HTERT RPE-1 (cell line): Measurements from ENCODE around the gene GPN1.
"Not testable (repeated sequence)": the region's sequence is repeated elsewhere in the genome, so short reads cannot be mapped to it uniquely, and the experiment has no call there.

Source experiments
- in situ Hi-C: fragments of 300-500 bp; cut with MboI; formaldehyde crosslinking; loops from 4 replicates; pipeline ENCODE4 v1.14.3; 2020; ENCODE audit warnings: low sequenced_read_pairs

GPN1 gene

DNA sequence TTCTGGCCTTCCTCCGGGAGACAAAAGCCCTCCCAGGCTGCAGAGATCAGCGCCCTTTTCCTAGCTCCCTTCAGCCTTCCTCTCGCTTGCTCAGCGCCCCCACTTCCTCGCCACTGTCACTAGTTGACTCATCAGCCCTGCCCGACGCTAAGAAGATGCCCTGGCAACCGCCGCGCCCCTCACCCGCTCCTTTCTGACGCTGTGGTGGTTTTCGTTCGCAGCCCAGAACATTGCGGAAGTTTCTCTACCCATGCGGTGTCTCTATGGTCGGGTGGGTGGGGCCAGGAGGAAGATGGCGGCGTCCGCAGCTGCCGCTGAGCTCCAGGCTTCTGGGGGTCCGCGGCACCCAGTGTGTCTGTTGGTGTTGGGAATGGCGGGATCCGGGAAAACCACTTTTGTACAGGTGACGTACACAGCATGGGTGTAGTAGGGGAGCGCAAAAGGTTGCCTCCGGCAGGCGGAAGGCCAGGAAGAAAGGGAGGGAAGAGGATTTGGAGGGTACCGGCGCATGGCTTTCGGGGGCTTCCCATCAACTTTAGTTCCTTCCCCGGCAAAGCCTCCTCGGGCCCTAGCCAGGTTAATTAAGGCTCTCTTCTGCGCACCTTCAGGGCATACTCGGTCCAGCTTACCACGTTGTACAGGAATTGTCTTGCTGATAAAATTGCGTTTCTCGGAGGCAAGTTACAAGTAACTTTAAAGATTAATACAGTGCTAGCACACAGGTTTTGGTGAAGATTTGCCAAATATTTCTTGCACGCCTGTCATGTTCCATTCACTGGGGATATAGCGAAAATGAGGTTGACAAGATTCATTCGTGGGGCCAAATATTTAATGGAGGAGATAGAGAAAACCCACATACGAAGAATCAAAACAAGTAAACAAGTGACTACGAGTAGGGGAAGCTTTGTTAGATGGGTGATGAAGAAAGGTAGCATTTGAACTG lies at the start of gene GPN1, which contains the start of gene CCDC121:
GPN1 (plus strand) TSS at position 284 of the 943 bp plus-strand sequence; CDS start at position 293, 9 bp downstream.
CCDC121 (minus strand) TSS at position 246 of the 943 bp plus-strand sequence. CDS start 1,213 bp downstream, outside the sequence.
- in situ Hi-C loops: no loop called here

DNA sequence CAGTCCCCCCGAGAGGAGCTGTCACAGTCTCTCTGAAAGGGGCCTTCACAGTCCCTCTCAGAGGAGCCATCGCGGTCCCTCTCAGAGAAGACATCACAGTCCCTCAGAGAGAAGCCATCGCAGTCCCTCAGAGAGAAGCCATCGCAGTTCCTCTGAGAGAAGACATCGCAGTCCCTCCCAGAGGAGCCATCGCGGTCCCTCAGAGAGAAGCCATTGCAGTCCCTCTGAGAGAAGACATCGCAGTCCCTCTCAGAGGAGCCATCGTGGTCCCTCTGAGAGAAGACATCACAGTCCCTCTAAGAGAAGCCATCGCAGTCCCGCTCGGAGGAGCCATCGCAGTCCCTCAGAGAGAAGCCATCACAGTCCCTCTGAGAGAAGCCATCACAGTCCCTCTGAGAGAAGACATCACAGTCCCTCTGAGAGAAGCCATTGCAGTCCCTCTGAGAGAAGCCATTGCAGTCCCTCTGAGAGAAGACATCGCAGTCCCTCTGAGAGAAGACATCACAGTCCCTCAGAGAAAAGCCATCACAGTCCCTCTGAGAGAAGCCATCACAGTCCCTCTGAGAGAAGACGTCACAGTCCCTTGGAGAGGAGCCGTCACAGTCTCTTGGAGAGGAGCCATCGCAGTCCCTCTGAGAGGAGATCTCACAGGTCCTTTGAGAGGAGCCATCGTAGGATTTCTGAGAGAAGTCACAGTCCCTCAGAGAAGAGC lies 47.3 kb upstream of the GPN1 start:
- in situ Hi-C loops: no loop called here

DNA sequence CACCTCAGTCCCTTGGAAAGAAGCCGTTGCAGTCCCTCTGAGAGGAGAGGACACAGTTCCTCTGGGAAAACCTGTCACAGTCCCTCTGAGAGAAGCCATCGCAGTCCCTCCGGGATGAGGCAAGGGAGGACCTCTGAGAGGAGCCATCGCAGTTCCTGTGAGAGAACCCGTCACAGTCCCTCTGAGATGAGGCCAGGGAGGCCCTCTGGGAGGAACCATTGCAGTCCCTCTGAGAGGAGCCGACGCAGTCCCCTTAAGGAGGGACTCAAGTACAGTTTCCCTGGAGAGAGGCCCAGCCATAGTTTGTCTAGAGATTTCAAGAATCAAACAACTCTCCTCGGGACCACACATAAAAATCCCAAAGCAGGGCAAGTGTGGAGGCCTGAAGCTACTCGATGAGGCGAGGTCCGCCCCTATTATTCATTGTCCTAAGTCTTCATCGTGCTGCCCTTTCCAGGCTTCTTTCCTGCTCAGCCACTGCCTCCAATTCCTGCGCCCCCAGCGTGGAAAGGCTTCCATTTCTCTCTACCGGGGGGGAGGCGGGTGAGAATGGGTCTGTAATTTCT lies 46.6 kb upstream of the GPN1 start:
- in situ Hi-C loops: no loop called here

DNA sequence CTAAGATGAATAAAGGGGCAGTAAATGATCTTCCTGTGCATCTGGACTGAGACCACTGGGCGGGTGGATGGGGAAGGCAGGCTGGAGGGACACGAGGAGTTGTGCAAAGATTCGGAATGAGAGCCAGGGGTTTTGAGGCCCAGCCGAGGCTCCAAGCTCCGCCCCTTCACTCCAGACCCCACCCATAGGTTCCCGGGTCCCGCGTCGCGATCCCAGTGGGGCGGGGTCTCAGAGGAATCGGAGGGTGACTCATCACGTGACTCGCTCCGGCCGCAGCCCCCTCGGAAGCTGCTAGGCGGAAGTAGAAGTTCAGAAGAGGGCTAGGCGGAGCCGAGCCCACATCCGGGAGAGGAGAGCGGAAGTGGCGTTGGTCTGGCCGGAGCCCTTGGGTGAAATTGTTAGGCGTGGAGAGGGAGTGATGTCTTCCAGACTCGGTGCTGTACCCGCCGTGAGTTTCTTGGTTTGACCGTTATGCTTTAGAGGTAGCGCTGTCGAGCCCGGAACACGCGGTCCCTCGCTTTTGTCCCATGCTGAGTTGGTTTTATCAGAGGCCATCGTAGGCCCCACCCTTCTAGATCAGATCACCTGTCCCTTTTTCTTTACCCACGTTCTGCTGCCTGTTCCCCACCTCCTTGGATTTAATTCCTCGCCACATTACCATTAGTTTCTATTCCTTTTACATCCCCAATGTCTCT lies 46.0 kb upstream of the GPN1 start, which contains the start of gene ZNF512:
ZNF512 (plus strand) TSS at position 348 of the 695 bp plus-strand sequence; CDS start at position 419, 71 bp downstream.
- in situ Hi-C loops: no loop called here

DNA sequence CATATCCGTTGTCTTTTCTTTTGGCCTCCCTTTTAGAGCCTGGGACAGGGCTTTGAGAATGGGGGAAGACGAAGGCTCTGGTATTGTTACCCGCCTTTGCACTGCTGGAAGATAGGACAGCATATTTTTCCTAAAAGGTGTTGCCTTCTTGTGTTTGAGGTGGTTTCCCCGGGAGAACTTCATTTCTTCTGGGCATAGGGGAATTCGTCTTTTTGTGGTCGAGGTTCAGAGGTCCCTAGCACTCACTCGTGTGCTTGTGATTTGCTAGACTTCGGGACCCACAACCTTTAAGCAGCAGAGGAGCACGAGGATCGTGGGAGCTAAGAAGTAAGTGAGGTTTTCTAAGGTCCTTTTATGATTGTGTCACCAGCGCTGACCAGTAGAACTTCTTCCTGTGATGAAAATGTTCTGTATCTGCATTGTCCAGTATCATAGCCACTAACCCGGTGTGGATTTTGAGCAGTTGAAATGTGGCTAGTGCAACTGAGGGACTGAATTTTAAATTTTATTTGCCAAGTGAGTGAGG lies 45.4 kb upstream of the GPN1 start:
- in situ Hi-C loops: no loop called here

DNA sequence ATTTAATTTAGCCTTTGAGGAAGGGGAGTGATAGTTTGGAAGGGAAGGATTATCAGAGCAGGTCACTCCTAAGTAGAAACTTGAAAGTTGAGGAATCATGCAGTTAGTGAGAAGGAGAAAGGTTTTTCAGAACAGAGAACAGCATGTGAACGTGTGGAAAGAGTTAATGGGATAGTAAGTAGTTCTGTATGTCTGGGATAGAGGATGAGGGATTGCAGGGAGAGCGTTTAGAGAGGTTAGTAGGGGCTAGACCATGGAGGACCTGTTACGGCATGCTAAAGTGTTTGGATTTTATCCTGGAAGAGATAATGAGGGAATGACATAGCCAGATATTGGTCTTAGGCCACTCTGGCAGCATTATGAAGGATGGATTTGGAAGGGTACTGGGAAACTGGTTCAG lies 44.3 kb upstream of the GPN1 start:
- in situ Hi-C loops: no loop called here

DNA sequence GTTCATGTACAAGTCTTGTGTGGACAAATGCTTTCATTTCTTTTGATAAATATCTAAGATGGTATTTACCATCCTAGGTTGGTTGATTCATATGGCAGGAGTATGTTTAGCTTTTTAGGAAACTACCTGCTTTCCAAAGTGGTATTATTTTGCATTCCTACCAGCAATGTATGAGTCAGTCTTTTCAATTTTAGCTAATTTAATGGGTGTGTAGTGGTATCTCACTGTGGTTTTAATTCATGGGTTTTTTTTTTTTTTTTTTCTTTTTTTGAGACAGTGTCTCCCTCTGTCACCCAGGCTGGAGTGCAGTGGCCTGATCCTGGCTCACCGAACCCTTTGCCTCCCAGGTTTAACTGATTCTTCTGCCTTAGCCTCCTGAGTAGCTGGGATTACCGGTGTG lies 41.8 kb upstream of the GPN1 start:
- in situ Hi-C loops: no loop called here

DNA sequence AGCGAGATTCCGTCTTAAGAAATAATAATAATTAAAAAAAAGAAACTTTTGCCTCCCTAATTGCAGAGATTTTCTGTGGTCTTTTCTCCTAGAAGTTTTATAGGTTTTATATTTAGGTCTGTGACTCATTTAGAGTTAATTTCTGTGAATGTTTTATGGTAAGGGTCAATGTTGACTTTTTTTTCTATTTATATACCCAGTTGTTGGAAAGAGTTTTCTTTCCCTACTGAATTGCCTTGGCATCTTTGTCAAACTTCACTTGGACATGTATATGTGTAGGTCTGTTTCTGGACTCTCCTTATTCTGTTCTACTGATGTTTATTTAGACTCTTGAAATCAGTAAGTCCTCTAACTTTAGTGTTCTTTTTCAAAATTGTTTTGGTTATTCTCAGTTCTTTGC lies 40.5 kb upstream of the GPN1 start:
- in situ Hi-C loops: no loop called here

DNA sequence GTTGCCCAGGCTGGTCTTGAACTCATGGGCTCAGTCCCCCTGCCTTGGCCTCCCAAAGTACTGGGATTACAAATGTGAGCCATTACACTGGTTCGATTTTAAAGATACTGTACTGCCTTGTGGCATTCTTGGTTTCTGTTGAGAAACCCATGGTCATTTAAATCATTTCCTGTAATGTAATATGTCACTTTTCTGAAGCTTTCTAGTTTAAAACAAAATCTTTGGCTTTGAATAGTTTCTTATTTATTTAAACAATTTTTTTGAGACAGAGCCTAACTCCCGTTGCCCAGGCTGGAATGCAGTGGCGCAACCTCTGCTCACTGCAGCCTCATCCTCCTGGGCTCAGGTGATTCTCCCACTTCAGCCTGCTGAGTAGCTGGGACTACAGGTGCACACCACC lies 37.1 kb upstream of the GPN1 start:
- in situ Hi-C loops: no loop called here

DNA sequence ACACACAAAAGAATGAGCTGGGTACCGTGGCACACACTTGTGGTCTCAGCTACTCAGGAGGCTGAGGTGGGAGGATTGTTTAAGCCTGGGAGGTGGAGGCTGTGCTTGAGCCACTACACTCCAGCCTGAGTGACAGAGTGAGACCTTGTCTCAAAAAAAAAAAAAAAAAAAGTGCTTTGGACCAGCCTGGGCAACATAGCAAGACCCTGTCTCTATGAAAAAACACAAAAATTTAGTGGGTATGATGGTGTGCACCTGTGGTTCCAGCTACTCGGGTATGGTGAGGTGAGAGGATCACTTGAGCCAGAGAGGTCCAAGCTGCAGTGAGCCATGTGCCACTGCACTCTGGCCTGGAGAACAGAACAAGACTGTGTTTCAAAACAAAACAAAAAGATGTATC lies 35.6 kb upstream of the GPN1 start:
- in situ Hi-C loops: no loop called here

DNA sequence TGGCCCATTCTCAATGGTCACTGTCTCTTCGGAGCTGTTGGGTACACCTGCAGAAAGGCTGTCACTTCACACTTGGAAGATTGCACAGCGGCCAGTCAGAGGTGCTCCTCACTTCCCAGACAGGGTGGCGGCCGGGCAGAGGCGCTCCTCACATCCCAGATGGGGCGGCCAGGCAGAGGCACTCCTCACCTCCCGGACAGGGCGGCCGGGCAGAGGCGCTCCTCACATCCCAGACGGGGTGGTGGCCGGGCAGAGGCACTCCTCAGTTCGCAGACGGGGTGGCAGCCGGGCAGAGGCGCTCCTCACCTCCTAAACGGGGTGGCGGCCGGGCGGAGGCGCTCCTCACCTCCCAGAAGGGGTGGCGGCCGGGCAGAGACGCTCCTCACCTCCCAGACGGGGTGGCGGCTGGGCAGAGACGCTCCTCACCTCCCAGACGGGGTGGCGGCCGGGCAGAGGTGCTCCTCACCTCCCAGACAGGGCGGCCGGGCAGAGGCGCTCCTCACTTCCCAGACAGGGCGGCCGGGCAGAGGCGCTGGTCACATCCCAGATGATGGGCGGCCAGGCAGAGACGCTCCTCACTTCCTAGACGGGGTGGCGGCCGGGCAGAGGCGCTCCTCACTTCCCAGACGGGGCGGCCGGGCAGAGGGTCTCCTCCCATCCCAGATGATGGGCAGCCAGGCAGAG lies 34.7 kb upstream of the GPN1 start:
- in situ Hi-C loops: not testable (repeated sequence)

DNA sequence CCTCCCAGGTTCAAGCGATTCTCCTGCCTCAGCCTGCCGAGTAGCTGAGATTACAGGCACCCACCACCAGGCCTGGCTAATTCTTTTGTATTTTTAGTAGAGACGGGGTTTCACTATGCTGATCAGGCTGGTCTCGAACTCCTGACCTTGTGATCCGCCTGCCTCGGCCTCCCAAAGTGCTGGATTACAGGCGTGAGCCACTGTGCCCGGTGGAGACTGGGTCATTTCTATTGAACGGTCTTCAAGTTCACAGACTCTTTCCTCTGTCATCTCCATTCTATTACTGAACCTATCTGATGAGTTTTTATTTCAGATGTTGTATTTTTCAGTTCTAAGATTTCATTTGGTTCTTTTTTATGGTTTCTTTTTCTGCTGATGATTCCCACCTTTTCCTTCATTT lies 33.4 kb upstream of the GPN1 start:
- in situ Hi-C loops: not testable (repeated sequence)

DNA sequence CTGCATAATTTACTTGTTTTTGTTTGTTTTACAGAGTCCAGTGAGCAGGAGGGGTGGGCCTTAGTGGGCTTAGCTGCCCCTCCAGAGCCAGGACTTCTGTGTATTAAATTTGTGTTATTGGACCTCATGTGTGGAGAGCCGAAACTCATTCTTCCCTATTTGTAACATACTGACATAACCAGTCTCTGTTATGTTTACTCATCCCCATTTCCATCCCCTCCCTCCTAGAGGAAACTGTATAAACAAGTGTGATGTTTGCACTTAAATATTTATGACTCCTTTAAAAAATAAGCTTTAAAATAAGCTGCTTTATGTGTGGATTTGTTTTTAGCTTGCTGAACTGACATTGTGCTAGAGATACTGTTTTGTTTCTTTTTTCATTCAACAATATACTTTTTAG lies 32.2 kb upstream of the GPN1 start:
- in situ Hi-C loops: no loop called here

DNA sequence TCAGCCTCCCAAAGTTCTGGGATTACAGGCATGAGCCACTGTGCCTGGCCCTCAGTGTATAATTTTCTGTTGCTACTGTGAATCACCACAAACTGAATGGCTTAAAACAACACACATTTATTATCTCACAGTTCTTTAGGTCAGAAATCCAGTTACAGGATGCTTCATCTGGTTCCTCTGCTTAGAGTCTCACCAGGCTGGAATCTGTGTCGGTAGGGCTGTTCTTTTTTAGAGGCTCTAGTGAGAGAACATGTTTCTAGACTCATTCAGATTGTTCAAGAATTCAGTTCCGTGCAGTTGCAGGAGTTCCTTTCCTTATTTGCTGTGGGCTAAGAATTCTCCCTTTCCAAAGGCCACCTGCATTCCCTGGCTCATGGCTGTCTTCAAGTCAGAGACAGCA lies 22.2 kb upstream of the GPN1 start:
- in situ Hi-C loops: no loop called here

DNA sequence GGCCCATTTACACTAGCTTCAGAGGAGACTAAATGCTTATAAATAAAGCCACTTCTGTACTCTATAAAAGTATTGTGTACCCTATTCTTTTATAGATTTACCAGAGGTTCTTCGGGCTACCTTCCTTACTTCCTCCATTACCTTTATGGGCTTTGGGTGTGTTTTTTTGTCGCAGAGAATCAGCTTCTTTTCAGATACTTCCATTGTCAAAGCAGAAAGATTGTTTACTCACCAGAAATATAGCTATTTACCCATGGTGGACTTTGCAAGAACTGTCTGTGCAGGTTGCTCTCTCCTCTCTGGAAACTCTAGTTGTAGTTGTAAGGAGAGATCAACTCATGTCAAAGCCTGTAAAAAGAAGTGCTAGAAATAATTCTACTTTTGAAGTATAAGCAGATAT lies 14.9 kb upstream of the GPN1 start:
- in situ Hi-C loops: no loop called here

DNA sequence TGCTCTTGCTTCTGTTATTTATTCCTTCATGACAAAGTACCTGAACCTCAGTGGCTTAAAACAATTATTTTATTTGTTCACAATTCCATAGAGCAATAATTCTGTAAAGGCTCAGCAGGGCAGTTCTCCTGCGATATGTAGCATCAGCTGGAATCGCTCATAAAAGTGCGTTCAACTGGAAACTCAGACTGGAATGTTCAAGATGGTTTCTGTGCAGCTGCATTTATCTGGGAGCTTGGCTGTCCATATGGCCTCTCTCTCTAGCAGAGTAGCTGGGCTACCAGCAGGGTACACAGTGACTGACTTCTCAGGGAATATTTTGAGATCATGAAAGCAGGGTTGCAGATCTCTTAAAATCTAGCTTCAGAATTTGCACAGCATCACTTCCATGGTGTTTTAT lies 13.5 kb upstream of the GPN1 start:
- in situ Hi-C loops: no loop called here

DNA sequence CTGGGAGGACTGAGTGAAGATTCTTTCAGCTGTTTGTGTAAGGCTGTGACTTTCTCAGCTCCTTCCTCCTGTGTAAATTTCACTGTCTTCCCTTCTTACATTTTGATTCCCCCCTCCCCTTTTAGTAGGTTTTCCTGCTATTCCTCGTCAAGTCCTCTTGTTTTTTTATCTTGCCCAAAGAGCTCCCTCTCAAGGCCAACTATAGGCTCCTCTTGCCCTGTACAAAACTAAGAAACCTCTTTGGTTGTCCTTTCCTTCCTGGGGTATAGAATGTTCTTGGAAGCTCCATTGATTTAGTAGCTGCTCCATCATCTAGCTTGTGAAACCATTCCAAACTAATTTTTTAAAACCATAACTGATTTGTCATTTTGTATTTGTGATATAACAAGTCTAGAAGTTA lies 7.3 kb upstream of the GPN1 start:
- in situ Hi-C loops: no loop called here

DNA sequence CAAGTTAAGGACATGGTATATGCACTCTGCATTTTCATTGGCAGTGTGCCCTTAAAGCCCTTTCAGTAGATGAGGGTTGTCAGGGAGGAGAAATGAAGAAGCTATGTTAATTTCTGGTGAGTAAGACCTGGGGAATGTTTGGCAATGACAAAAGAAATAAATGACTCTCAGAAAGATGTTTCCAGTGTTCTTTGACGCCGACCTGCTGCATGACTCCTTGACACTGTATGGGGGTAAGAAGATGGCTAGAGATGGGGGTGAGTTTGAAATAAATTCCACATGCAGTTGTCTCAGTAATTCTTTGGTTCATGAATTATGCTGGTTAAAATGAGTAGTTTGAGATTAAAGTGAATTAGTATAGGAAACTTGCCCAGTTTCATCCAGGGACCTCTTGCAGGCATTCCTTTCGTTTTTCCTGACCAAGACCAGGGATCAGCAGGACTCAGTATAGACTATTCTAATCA lies 5.9 kb upstream of the GPN1 start:
- in situ Hi-C loops: no loop called here

DNA sequence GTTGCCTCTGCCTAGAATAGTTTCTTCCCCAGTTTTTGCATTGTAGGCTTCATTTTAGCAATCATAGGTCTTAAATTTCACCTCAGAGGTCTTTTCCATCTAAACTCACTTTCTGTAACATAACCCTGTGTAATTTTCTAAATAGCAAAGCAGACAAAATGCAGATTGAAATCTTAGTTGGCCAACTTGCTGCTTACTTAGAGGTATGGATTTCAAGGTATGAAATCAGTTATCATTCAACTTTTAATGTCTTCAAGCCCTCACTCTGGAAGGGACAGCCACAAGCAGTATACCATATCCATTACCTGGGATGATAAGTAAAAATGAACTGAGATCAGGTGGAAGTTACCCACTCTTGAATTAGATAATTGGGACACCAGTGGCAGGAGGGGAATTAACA lies 3.9 kb upstream of the GPN1 start:
- in situ Hi-C loops: no loop called here

DNA sequence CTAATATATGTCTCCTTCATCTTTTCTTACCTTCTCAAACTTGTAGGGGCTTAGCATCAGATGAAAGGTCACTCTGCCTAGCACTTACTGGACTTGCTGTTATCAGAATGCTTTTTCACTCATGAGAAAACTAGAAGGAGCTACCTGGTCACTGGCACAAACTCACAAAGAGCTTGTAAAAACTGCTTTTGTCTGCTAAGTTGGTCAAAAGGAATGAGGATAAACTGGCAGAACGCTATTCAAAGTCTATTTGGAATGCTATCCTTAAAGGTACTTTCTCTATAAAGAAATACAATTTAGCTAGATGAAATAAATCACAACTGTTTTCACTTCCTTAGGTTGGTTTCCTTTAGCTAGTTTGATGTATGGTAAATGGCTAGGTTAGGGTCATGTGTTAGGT lies 2.5 kb upstream of the GPN1 start:
- in situ Hi-C loops: not testable (repeated sequence)
